Parathyroid adenoma (tissue), 2 donors: Measurements from ENCODE around the gene PLD3.

Source experiments
- H2AFZ ChIP-seq: fragments of 300-600 bp; sonication (generic); one replicate; pipeline ENCODE4 v1.7.0; 2017; ENCODE audit warnings: antibody characterized with exemption, mild to moderate bottlenecking
- H3K27ac ChIP-seq: fragments of 300-600 bp; sonication (generic); one replicate; pipeline ENCODE4 v1.7.0; 2017
- H3K27me3 ChIP-seq: fragments of 300-600 bp; sonication (generic); one replicate; pipeline ENCODE4 v1.7.0; 2017; ENCODE audit warnings: low read length; ENCODE audit not compliant: control insufficient read depth, insufficient read depth
- H3K36me3 ChIP-seq: fragments of 300-600 bp; sonication (generic); one replicate; pipeline ENCODE4 v1.7.0; 2017; ENCODE audit warnings: low read length; ENCODE audit not compliant: control insufficient read depth, insufficient read depth
- H3K4me1 ChIP-seq: fragments of 300-600 bp; sonication (generic); one replicate; pipeline ENCODE4 v1.7.0; 2017; ENCODE audit warnings: control low read depth
- H3K4me2 ChIP-seq: fragments of 300-600 bp; sonication (generic); one replicate; pipeline ENCODE4 v1.7.0; 2017; ENCODE audit warnings: low read length
- H3K4me3 ChIP-seq: fragments of 300-600 bp; sonication (generic); one replicate; pipeline ENCODE4 v1.7.0; 2017; ENCODE audit warnings: low read depth, low read length
- H3K79me2 ChIP-seq: fragments of 300-600 bp; sonication (generic); one replicate; pipeline ENCODE4 v1.7.0; 2017; ENCODE audit warnings: control low read depth
- H3K9ac ChIP-seq: fragments of 300-600 bp; sonication (generic); one replicate; pipeline ENCODE4 v1.7.0; 2017; ENCODE audit warnings: mild to moderate bottlenecking
- H3K9me3 ChIP-seq: fragments of 300-600 bp; sonication (generic); one replicate; pipeline ENCODE4 v1.7.0; 2017; ENCODE audit warnings: low read length; ENCODE audit not compliant: control insufficient read depth
- TF ChIP-seq, protein P1 (sequence below): fragments of 300-600 bp; sonication (generic); IDR thresholded peaks from one replicate; pipeline ENCODE4 v1.7.0; 2017; ENCODE audit warnings: antibody characterized with exemption, mild to moderate bottlenecking
- donor health status: primary hyperparathyroidism.

PLD3 gene

DNA sequence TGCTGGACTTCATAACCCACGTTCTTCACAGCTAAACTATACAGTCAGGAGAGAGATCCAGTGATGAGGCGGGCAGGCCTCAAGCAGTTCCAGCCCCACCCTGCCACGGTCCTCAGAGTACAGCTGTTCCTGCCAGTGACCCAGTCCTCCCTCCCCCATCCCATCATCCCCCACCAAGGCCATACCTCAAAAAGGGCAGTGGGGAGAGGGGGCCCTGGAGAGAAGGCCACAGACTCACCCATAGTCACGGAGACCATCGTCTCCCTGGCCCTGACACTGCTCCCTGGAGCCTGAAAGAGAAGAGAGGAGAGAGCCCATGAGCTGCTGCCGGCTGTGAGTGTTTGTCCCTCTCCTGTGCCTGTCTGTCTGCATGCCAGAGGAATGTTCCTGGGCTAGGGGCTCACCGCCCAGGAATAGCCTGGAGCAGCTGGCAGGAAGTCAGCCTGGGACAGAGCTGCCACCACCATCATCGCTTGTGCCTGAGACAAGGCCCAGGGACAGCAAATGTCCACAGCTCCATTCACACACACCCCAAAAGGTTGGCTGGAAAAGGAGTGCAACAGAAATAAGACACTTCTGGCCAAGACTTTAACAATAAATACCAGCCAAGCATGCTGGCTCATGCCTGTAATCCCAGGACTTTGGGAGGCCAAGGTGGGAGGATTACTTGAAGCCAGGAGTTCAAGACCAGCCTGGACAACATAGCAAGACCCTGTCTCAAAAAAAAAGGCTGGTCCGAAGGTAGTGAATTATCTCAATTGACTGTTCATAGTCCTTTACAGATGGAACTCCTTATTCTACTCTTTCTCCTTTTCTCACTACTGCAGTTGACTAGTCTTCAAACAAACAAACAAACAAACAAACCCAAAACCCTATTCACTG lies 6.7 kb upstream of the PLD3 start:
- Histone ChIP-seq H3K79me2 (peaks cover 18% of the 10 kb centered on the region), H3K4me1 (peaks cover 7% of the 10 kb centered on the region), H3K27ac (peak overlapping the region; percentile 30), H3K36me3 (no peaks in the 10 kb centered on the region), H3K9me3 (no peaks in the 10 kb centered on the region), H3K4me3 (no peak overlapping the region), H3K4me2 (no peak overlapping the region), H3K27me3 (no peaks in the 10 kb centered on the region), H2AFZ (no peak overlapping the region), H3K9ac (no peak overlapping the region)
- TF ChIP-seq, protein P1, sequence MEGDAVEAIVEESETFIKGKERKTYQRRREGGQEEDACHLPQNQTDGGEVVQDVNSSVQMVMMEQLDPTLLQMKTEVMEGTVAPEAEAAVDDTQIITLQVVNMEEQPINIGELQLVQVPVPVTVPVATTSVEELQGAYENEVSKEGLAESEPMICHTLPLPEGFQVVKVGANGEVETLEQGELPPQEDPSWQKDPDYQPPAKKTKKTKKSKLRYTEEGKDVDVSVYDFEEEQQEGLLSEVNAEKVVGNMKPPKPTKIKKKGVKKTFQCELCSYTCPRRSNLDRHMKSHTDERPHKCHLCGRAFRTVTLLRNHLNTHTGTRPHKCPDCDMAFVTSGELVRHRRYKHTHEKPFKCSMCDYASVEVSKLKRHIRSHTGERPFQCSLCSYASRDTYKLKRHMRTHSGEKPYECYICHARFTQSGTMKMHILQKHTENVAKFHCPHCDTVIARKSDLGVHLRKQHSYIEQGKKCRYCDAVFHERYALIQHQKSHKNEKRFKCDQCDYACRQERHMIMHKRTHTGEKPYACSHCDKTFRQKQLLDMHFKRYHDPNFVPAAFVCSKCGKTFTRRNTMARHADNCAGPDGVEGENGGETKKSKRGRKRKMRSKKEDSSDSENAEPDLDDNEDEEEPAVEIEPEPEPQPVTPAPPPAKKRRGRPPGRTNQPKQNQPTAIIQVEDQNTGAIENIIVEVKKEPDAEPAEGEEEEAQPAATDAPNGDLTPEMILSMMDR: no peak

DNA sequence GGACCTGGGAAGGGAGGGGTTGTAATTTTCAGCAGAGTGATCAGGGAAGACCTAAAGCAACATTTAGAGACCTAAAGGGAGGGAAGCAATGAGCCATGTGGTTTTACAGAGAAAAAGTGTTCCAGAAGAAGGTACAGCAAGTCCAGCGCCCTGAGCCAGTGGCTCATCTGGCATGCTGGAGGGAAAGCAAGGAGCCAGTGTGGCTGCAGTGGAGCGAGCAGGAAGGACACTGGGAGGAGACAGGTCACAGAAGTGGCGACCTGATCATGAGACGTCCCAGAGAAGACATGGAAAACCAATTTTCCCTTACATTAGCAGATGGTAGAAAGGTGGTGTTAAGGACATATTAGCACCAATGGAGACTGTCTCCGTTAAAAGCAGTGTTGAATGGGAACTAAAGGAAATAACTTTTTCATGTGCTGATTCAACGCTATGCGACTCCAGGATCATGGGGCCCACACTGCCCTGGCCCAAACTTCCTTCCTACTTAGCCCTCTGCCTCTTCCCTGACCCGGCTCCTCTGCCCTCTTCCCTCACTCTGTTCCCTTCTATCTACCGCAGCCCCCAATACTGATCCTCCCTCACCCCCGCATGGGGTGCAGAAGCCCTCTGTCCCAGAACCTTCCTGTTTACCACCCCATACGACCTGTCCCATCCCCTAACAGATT lies 5.7 kb upstream of the PLD3 start:
- peak overlapping the region; percentile 27 for H3K27ac ChIP-seq

DNA sequence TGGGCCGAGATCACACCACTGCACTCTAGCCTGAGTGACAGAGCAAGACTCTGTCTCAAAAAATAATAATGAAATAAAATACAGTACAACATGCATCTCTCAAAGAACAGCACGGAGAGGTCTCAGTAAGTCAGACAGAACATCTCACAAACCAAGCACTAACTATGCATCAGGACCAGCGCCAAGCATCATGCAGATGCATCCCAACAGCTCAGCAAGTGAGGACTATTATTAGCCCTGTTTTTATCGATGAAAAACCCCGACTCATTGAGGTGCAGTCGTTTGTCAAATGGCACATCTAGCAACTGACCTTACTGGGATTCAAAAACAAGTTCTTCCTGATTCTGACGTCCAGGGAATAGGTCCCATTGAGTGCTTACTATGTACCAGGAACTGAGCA lies 4.1 kb upstream of the PLD3 start:
- H3K4me1 ChIP-seq: peaks cover 7% of the 10 kb centered on the region
- H3K27ac ChIP-seq: no peak overlapping the region

More for the DNA sequence above, 5.7 kb upstream of the PLD3 start:
- Histone ChIP-seq H3K9me3 (no peaks in the 10 kb centered on the region), H3K27me3 (no peaks in the 10 kb centered on the region), H3K4me1 (peaks cover 7% of the 10 kb centered on the region), H3K36me3 (no peaks in the 10 kb centered on the region), H3K79me2 (peaks cover 26% of the 10 kb centered on the region), H2AFZ (no peak overlapping the region), H3K4me2 (peak overlapping the region; percentile 2), H3K4me3 (no peak overlapping the region), H3K9ac (no peak overlapping the region)
- TF ChIP-seq, protein P1: no peak

DNA sequence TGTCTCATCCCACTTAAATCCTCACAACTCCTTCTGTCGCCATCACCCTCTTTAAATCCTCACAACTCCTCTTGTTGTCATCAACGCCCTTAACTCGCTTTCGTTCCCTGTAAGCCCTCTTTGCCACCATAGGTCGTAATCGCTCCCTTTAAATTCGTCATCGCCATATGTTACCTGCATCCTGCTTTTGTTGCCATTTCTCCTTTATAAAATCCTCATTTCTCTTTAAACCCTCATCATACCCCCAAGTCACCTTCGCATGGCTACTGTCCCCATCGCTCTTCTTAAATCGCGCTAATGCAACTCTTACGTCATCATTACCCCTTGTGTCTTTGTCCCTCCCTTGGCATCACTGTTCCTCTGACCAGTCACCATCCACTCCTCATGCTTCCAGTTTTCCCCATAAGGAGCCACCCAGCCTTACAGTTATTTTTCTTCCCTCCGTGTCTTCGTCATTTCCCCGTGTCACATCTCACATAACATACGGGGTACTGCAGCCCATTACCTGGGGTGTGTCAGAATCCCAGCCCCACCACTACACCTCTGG lies 539 bp downstream of the PLD3 start:
- Histone ChIP-seq H3K27me3 (no peaks in the 10 kb centered on the region), H3K27ac (peak overlapping the region; percentile 76)

More for the DNA sequence above, 4.1 kb upstream of the PLD3 start:
- Histone ChIP-seq H3K9ac (no peak overlapping the region), H3K4me3 (no peak overlapping the region), H3K79me2 (peaks cover 29% of the 10 kb centered on the region), H3K4me2 (no peak overlapping the region), H3K36me3 (no peaks in the 10 kb centered on the region), H2AFZ (no peak overlapping the region), H3K27me3 (no peaks in the 10 kb centered on the region), H3K9me3 (no peaks in the 10 kb centered on the region)
- TF ChIP-seq, protein P1: no peak

More for the DNA sequence above, 539 bp downstream of the PLD3 start:
- no peaks in the 10 kb centered on the region for H3K36me3 ChIP-seq
- no peak overlapping the region for H3K9ac ChIP-seq
- H3K4me2 ChIP-seq: peak overlapping the region; percentile 93
- H3K4me1 ChIP-seq: no peaks in the 10 kb centered on the region
- H3K4me3 ChIP-seq: peak overlapping the region; percentile 94
- TF ChIP-seq, protein P1: no peak
- H3K79me2 ChIP-seq: peaks cover 29% of the 10 kb centered on the region
- H2AFZ ChIP-seq: peak overlapping the region; percentile 85
- H3K9me3 ChIP-seq: no peaks in the 10 kb centered on the region
